GM20000 (cell line): ENCODE measurements around the gene SYT1.

ENCODE experiments used
- DNase-seq: peaks from one replicate; pipeline ENCODE4 v3.0.0; 2012; ENCODE audit warnings: low spot score
- TF ChIP-seq, protein P1 (sequence below): IDR thresholded peaks from 2 replicates; pipeline ENCODE4 v1.5.1; 2012; ENCODE audit warnings: mild to moderate bottlenecking, control low read depth; ENCODE audit errors: extremely low read depth, missing control alignments

Gene SYT1

DNA sequence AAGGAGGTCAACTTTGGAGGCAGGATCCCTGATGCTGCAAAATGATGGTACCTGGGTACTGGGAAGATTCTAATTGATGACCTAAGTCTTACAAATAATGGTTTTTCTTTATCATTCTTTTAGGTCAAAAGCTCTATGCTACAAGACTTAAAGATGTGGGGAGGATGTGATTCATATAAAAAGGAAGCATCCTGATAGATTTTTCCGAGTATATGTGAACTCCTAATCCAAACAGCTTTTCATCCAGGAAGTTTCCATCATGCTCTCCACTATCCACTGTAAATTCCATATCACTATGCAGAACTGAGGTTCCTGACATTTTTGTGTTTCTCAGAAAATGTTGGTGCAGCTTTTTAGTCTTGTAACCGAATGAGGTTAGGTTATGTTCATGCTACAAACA is 533.0 kb downstream of the SYT1 start:
- no peak for DNase-seq
- TF ChIP-seq, protein P1, sequence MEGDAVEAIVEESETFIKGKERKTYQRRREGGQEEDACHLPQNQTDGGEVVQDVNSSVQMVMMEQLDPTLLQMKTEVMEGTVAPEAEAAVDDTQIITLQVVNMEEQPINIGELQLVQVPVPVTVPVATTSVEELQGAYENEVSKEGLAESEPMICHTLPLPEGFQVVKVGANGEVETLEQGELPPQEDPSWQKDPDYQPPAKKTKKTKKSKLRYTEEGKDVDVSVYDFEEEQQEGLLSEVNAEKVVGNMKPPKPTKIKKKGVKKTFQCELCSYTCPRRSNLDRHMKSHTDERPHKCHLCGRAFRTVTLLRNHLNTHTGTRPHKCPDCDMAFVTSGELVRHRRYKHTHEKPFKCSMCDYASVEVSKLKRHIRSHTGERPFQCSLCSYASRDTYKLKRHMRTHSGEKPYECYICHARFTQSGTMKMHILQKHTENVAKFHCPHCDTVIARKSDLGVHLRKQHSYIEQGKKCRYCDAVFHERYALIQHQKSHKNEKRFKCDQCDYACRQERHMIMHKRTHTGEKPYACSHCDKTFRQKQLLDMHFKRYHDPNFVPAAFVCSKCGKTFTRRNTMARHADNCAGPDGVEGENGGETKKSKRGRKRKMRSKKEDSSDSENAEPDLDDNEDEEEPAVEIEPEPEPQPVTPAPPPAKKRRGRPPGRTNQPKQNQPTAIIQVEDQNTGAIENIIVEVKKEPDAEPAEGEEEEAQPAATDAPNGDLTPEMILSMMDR, result no peak

GRCh38 chr12:79400481-79400880 is 535.9 kb downstream of the SYT1 start:
- no peak for DNase-seq
- TF ChIP-seq, protein P1, result no peak

- TF ChIP-seq, protein P1, result no peak
- no peak for DNase-seq
Observed at GRCh38 chr12:79402606-79403005, 538.0 kb downstream of the SYT1 start.

GRCh38 chr12:79406993-79407392 is 542.4 kb downstream of the SYT1 start:
- DNase-seq, result no peak
- TF ChIP-seq, protein P1, result no peak

GRCh38 chr12:79407671-79408622 is 543.4 kb downstream of the SYT1 start:
- DNase-seq, result peak; percentile 25
- TF ChIP-seq, protein P1, result peak; percentile 46

DNA sequence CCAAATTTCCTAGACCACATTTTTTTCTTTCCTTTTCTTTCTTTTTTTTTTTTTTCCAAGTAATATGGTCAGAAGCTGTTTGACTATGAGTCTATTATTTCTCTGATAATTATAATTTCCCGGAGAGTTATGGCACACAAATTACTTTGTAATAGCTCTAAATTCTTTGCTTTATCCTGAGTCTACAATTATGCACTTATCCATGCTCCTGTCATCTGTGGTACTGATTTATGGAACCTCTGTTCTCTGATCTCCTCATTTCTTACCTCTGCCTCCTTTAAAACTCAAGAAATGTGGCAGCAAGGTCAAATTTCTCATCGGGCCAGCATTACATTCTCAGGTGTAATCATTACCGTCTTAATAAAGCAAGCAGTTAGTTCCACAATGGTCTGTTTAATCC is 544.1 kb downstream of the SYT1 start:
- TF ChIP-seq, protein P1, result no peak
- DNase-seq, result no peak

DNA sequence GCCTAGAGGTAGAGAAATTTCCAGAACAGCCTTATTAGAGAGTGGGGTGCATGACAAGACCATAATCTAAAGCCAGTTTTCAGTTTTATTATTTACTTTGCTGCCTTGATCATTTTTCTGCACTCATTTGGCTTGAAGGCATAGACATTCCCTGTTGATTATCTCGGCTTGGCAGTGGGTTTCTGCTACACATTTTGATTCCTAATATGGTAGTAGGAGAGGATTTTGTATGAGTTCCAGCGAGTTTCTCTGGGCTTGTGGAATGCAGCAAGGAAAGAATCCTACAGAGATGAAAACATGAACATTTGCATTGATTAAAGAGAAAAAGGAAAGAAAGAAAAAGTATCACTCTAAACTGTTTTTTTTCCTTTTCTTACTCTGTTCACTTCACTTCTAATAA is 545.0 kb downstream of the SYT1 start:
- DNase-seq, result no peak
- TF ChIP-seq, protein P1, result no peak
